COLO668 (cell line): Measurements from ENCODE around the gene ZMYM4.
"Not testable (repeated sequence)": the region's sequence is repeated elsewhere in the genome, so short reads cannot be mapped to it uniquely, and the experiment has no call there.

ENCODE experiments used
- DNase-seq: peaks from one replicate; lab custom pipeline; 2025; ENCODE audit not compliant: unreplicated experiment; lab: John Stamatoyannopoulos, UW

ZMYM4 gene

GRCh38 chr1:35320937-35321336 is 52.4 kb downstream of the ZMYM4 start:
- DNase-seq: no peak

DNA sequence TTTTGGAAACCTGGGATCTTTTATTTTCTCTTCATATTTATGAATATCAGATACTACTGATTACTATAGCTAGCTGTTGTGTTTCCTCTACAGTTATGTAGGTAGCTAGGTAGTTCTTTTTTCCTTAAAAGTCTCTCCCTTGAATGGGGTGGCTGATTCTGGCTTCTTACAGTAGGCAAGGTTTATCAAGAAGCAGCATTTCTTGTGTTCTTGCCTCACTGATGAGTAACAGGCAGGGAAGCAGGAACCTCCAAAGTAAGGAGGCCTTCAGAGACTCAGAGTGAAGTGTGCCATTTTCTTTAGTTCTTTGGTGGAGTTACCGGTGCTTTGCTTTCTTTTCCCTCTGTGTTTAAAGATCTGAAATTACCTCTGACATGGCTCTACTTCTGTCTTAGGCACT is 56.0 kb downstream of the ZMYM4 start:
- DNase-seq: no peak

- DNase-seq: no peak
These were observed 57.8 kb downstream of the ZMYM4 start for GRCh38 chr1:35326246-35326866.

DNA sequence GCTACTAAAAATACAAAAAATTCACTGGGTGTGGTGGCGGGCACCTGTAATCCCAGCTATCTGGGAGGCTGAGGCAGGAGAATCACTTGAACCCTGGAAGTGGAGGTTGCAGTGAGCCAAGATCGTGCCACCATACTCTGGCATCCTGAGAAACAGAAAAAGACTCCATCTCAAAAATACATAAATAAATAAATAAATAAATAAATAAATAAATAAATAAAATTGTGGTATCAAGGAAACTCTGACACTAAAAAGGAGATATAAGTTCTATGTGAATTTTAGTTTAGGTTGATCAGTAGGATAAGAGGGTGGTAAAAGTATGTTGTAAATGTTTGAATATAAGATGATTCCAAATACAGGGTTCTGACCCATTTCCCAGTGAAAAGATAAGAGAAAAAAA is 63.1 kb downstream of the ZMYM4 start:
- not testable (repeated sequence) for DNase-seq

- no peak for DNase-seq
These were observed 66.0 kb downstream of the ZMYM4 start for GRCh38 chr1:35334485-35334884.

DNA sequence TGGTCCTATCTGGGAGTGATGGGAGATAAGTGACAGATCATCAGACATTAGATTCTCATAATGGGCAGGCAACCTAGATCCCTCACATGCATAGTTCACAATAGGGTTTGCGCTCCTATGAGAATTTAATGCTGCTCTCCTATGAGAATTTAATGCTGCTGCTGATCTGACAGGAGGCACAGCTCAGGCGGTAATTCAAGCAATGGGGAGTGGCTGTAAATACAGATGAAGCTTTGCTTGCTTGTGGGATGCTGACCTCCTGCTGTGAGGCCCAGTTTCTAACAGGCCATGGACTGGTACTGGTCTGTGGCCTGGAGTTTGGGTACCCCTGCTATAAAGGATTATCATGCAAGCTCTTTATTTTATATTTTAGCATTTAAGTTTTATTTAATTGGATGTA is 72.0 kb downstream of the ZMYM4 start:
- DNase-seq: peak; percentile 18

GRCh38 chr1:35345439-35345981 is 77.0 kb downstream of the ZMYM4 start:
- DNase-seq: no peak

- no peak for DNase-seq
These were observed 82.4 kb downstream of the ZMYM4 start for GRCh38 chr1:35350872-35351271.

- DNase-seq: no peak
These were observed 91.5 kb downstream of the ZMYM4 start for GRCh38 chr1:35359995-35360394.

GRCh38 chr1:35361638-35362037 is 93.1 kb downstream of the ZMYM4 start:
- no peak for DNase-seq

- no peak for DNase-seq
These were observed 96.2 kb downstream of the ZMYM4 start for GRCh38 chr1:35364741-35365140.

- DNase-seq: no peak
These were observed 99.4 kb downstream of the ZMYM4 start for GRCh38 chr1:35367914-35368313.

GRCh38 chr1:35369922-35370671 is 101.6 kb downstream of the ZMYM4 start:
- no peak for DNase-seq

DNA sequence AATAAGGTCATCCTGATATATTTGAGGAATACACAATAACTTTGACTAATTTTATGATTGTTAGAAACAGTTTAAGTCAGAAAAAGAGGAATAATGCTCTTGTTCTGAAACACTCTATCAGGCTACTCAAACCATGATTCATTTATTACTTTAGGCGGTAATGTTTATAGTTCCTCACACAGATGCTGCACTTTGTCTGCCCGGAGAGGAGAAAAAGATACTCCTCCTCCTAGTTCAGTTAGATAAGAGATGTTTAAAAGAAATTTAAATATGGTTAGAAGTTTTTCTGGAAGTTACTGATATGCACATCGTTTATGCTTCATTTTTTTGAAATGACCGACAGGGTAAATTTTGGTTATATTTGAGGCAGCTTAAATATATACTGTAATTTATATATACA is 103.0 kb downstream of the ZMYM4 start:
- no peak for DNase-seq

GRCh38 chr1:35377555-35377954 is 109.0 kb downstream of the ZMYM4 start:
- no peak for DNase-seq

DNA sequence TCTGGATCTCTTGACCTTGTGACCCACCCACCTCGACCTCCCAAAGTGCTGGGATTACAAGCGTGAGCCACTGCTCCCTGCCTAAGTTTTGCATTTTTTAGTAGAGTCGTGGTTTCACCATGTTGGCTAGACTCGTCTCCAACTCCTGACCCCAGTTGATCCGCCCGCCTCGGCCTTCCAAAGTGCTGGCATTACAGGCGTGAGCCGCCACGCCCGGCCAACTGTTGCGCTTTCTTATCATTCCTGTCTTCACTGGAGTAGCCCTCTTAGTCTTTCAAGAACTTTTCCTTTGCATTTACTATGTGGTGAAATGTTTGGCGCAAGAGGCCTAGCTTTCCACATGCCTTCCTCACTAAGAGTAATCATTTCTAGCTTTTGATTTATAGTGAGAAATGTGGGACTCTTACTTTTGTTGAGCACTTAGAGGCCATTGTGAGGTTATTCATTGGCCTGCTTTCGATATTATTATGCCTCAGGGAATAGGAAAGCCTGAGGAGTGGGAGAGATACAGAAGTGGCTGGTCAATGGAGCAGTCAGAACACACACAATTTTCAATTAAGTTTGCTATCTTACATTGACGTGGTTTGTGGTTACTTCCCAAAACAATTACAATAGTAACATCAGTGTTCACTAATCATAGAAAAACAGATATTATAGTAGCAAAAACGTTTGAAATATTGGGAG is 111.0 kb downstream of the ZMYM4 start:
- no peak for DNase-seq

DNA sequence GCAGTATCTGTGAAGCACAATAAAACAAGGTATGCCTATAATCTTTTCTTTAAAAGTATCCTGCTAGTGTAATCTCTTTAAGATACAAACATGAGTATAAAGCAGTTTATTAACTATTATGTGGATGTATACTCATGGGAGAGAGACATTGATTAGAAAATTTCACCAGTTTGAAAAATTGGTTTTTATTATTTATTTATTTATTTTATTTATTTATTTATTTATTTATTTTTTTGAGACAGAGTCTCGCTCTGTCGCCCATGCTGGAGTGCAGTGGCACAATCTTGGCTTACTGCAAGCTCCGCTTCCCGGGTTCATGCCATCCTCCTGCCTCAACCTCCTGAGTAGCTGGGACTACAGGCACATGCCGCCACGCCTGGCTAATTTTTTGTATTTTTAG is 111.6 kb downstream of the ZMYM4 start:
- not testable (repeated sequence) for DNase-seq

- DNase-seq: no peak
These were observed 113.6 kb downstream of the ZMYM4 start for GRCh38 chr1:35382107-35382506.

DNA sequence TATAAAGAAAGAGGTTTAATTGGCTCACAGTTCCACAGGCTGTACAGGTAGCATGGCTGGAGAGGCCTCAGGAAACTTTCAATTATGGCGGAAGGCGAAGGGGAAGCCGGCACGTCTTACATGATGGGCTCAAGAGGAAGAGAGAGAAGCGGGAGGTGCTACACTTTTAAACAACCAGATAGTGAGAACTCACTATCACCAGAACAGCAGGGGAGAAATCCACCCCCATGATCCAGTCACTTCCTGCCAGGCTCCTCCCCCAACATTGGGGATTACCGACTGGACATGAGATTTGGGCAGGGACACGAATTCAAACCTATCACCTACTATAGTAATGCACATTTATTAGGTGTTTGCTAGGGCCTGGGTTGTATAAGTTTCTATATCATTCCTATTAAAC is 117.8 kb downstream of the ZMYM4 start:
- DNase-seq: no peak

GRCh38 chr1:35386959-35387358 is 118.5 kb downstream of the ZMYM4 start:
- no peak for DNase-seq

DNA sequence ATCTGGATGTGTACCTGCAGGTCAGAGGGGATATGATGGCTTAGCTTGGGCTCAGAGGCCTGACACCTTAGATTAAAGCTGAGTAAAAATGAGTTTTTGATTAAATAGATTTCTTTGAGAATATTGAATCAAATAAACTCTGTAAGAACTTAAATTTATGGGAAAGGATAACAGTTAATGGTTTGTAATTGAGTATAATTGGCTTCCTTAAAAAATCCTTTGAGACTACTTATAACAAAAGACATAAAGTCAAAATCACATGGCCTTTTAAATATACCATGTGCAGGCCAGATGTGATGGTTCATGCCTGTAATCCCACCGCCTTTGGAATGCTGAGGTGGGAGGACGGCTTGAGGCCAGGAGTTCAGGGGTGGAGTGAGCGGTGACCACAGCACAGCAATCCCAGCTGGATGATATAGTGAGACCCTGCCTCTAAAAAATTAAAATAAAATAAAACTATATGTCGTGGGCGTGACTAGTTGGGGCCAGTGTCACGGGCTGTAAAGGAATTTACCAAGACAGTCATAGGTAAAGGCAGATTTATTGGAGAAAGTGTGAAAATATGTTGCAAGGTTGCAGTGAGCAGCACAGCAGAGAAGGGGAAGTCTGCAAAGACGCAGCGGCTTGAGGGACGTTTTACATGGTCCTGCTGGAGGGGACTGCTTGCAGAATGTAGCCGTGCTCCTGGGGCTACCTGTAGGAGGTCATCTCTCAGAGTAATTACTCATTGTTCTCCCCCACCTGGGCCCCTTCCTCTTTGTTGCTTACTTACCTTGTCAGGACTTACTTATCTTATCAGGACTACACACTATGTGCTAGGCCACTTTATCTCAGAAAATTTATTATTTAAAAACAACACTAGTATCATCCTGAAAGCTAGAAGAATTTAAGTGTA is 122.3 kb downstream of the ZMYM4 start:
- DNase-seq: no peak
